MM.1S (cell line): Measurements from ENCODE around the gene HMGN2.

Experiments
- DNase-seq: peaks from one replicate; pipeline ENCODE4 v3.0.0-alpha.2; 2015
- H2AFZ ChIP-seq: fragments of 300-600 bp; sonication (generic); 2 replicates; pipeline ENCODE4 v1.6.0; 2016; ENCODE audit warnings: antibody characterized with exemption, low read length
- H3F3A ChIP-seq: fragments of 300-600 bp; sonication (generic); 2 replicates; pipeline ENCODE4 v1.6.1; 2016; ENCODE audit warnings: mild to moderate bottlenecking, antibody characterized with exemption, low read length, moderate library complexity, mixed read lengths; ENCODE audit not compliant: insufficient read depth
- H3K27ac ChIP-seq: fragments of 300-600 bp; sonication (generic); 2 replicates; pipeline ENCODE4 v1.5.1; 2016; ENCODE audit warnings: mild to moderate bottlenecking, low read length
- H3K27me3 ChIP-seq: fragments of 300-600 bp; sonication (generic); replicated peaks from 2 replicates; pipeline ENCODE4 v1.6.0; 2016; ENCODE audit warnings: low read length; ENCODE audit not compliant: insufficient read depth
- H3K36me3 ChIP-seq: fragments of 300-600 bp; sonication (generic); replicated peaks from 2 replicates; pipeline ENCODE4 v1.6.1; 2016; ENCODE audit warnings: mild to moderate bottlenecking, low read length, mixed read lengths; ENCODE audit not compliant: insufficient read depth
- H3K4me1 ChIP-seq: fragments of 300-600 bp; sonication (generic); 2 replicates; pipeline ENCODE4 v1.6.1; 2016; ENCODE audit warnings: low read length, mixed read lengths
- H3K4me2 ChIP-seq: fragments of 300-600 bp; sonication (generic); 2 replicates; pipeline ENCODE4 v1.6.0; 2016; ENCODE audit warnings: low read depth, low read length
- H3K4me3 ChIP-seq: fragments of 300-600 bp; sonication (generic); 2 replicates; pipeline ENCODE4 v1.5.1; 2016; ENCODE audit warnings: low read length, mixed read lengths
- H3K79me2 ChIP-seq: fragments of 300-600 bp; sonication (generic); 2 replicates; pipeline ENCODE4 v1.6.1; 2016; ENCODE audit warnings: mixed run types, low read length, mixed read lengths
- H3K9ac ChIP-seq: fragments of 300-600 bp; sonication (generic); 2 replicates; pipeline ENCODE4 v1.6.1; 2016; ENCODE audit warnings: low read length, mixed read lengths
- H3K9me2 ChIP-seq: fragments of 300-600 bp; sonication (generic); replicated peaks from 2 replicates; pipeline ENCODE4 v1.6.1; 2016; ENCODE audit warnings: mild to moderate bottlenecking, low read length, mixed read lengths; ENCODE audit not compliant: insufficient read depth
- H3K9me3 ChIP-seq: fragments of 300-600 bp; sonication (generic); replicated peaks from 2 replicates; pipeline ENCODE4 v1.6.1; 2016; ENCODE audit warnings: mild to moderate bottlenecking, low read length, mixed read lengths; ENCODE audit not compliant: insufficient read depth
- H4K20me1 ChIP-seq: fragments of 300-600 bp; sonication (generic); 2 replicates; pipeline ENCODE4 v1.6.1; 2016; ENCODE audit warnings: mild to moderate bottlenecking, low read length, moderate library complexity, mixed read lengths; ENCODE audit not compliant: insufficient read depth
- CTCF ChIP-seq: fragments of 300-600 bp; sonication (generic); IDR thresholded peaks from 2 replicates; pipeline ENCODE4 v1.5.1; 2016; ENCODE audit warnings: antibody characterized with exemption, low read length, mixed read lengths
- EZH2 ChIP-seq: fragments of 300-600 bp; sonication (generic); optimal IDR thresholded peaks from 2 replicates; pipeline ENCODE3; 2017; ENCODE audit warnings: low read depth, mild to moderate bottlenecking, antibody characterized with exemption, low read length, mixed read lengths
- EZH2phosphoT487 ChIP-seq: fragments of 300-600 bp; sonication (generic); IDR thresholded peaks from 2 replicates; pipeline ENCODE4 v1.6.1; 2018; ENCODE audit warnings: antibody characterized with exemption, low read length

HMGN2 gene

GRCh38 chr1:26475989-26476388, 3.7 kb downstream of the HMGN2 start:
- peaks cover 24% of the 10 kb centered on the region for H4K20me1 ChIP-seq
- no peak overlapping the region for H3K4me3 ChIP-seq
- TF ChIP-seq CTCF (no peak), EZH2phosphoT487 (no peak), EZH2 (no peak)
- no peaks in the 10 kb centered on the region for H3K9me3 ChIP-seq
- H3K4me1 ChIP-seq = peaks cover 12% of the 10 kb centered on the region
- H3K27me3 ChIP-seq = no peaks in the 10 kb centered on the region
- H3K36me3 ChIP-seq = peaks cover 20% of the 10 kb centered on the region; the same call in 1 of the 2 replicates
- no peak overlapping the region for H3K27ac ChIP-seq
- DNase-seq = no peak
- H3K9ac ChIP-seq = no peak overlapping the region
- H3F3A ChIP-seq = peaks cover 48% of the 10 kb centered on the region
- H2AFZ ChIP-seq = no peak overlapping the region
- H3K79me2 ChIP-seq = peaks cover 27% of the 10 kb centered on the region
- H3K9me2 ChIP-seq = no peaks in the 10 kb centered on the region
- no peak overlapping the region for H3K4me2 ChIP-seq

DNA sequence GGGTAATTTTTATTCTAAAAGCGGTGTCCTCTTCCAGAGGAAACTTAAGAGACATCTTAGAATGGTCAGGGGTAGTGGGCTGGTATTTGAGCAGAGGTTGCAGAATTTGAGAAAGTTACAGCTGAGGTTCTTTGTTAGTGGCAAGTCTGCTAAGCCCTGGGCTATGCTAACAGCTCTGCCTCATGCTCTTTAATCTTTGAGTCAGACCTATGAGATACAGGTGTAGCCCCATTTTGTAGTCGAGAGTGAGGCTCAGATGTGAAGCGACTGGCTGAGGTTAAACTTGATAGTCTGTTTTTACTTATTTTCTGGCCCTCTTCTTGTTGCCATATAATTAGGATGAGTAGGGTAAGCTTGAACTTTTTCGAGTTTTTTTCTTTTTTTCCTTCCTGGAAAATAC, 4.7 kb downstream of the HMGN2 start:
- Histone ChIP-seq H3K4me3 (no peak overlapping the region), H3K9me2 (no peaks in the 10 kb centered on the region), H3K4me2 (no peak overlapping the region), H3K27me3 (no peaks in the 10 kb centered on the region), H2AFZ (no peak overlapping the region), H3F3A (peaks cover 41% of the 10 kb centered on the region), H3K9ac (no peak overlapping the region), H3K79me2 (peaks cover 27% of the 10 kb centered on the region), H3K4me1 (peaks cover 8% of the 10 kb centered on the region), H3K9me3 (no peaks in the 10 kb centered on the region), H3K27ac (no peak overlapping the region), H4K20me1 (peaks cover 24% of the 10 kb centered on the region), H3K36me3 (peaks cover 20% of the 10 kb centered on the region; the same call in 1 of the 2 replicates)
- no peak for TF ChIP-seq EZH2
- no peak for TF ChIP-seq EZH2phosphoT487
- no peak for TF ChIP-seq CTCF
- DNase-seq = no peak

- Histone ChIP-seq H3K4me2 (no peak overlapping the region), H2AFZ (no peak overlapping the region), H4K20me1 (peaks cover 24% of the 10 kb centered on the region), H3K9ac (no peak overlapping the region), H3K27me3 (no peaks in the 10 kb centered on the region), H3K4me3 (no peak overlapping the region), H3K36me3 (peaks cover 20% of the 10 kb centered on the region; the same call in 1 of the 2 replicates), H3K27ac (no peak overlapping the region), H3K9me3 (no peaks in the 10 kb centered on the region), H3K9me2 (no peaks in the 10 kb centered on the region), H3K79me2 (peaks cover 27% of the 10 kb centered on the region), H3K4me1 (peaks cover 8% of the 10 kb centered on the region), H3F3A (peaks cover 41% of the 10 kb centered on the region)
- TF ChIP-seq EZH2 (no peak), EZH2phosphoT487 (no peak), CTCF (no peak)
- no peak for DNase-seq
Observed at GRCh38 chr1:26477446-26478152, 5.4 kb downstream of the HMGN2 start.
